ENCODE measurements around the gene GSG1L.
A peak's percentile ranks its signal among the peaks of the same experiment; 100 is the strongest.

GSG1L gene

DNA sequence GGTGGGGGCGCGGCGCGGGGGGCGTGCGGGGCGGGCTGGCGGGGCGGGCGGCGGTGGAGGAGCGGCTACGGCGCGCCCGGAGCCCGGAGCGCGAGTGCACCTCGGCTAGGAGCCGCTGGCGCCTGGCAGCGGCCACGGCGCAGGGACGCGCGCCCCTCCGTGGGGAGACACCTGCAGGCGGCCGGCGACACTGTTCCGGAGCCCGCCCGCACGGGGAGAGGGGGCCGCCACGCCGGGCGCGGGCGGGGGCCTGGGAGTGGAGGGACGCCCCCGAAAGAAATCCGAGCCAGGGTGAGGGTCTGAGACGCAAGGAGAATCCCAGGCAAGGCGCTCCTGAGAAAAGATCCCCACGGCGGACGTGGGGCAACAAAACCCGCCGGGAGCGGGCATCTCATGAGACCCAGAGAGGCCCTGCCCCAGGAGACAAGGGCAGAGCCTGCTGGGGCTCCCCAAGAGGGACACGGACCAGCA is at the start of gene GSG1L:
Gene GSG1L, minus strand, starts transcription at position 124 of the 471 bp plus-strand sequence. CDS start 290 bp downstream, outside the sequence.
- DNase-seq: no peak

GRCh38 chr16:28112908-28113307 is 49.4 kb upstream of the GSG1L start:
- DNase-seq: no peak

DNA sequence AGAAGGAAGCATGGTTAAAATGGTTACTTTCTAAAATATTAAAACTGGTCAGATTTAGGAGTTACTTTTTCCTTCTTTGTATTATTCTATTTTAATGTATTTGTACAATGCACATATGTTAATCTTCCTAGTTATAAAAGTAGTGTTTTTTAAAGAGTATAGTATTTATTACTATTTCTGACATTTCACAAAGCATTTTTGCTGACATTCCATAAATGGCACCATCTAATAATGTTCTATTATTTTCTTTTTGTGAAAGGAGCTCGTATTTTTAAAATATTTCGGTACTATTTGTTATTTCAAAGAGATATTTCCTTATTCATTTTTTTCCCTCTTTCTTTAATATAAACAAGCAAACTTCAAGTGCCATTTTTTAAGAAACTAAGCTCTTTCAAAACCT is 47.5 kb upstream of the GSG1L start:
- no peak for DNase-seq

GRCh38 chr16:28110479-28110878 is 47.0 kb upstream of the GSG1L start:
- no peak for DNase-seq

GRCh38 chr16:28110074-28110473 is 46.6 kb upstream of the GSG1L start:
- no peak for DNase-seq

GRCh38 chr16:28108590-28109247 is 45.2 kb upstream of the GSG1L start:
- DNase-seq: no peak

DNA sequence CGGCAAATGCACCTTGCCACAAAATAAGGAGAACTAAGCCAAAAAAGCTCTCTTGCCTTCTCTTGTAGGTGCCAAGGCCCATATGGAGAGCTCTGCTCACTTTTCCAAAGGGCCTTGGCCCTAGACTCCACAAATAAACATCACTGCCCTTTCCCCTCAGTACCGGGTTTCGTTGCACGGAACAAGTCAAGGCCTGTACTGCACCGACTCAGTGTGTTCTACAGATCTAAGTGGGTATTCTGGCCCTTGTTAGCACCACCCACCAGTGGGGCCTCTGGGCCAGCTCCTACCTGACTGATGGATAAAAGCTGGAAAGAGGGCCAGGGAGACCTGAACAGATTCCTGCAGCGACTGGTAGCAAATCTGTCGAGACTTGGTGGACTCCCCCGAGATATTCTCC is 43.7 kb upstream of the GSG1L start:
- no peak for DNase-seq

GRCh38 chr16:28106467-28107215 is 43.1 kb upstream of the GSG1L start:
- DNase-seq: no peak

DNA sequence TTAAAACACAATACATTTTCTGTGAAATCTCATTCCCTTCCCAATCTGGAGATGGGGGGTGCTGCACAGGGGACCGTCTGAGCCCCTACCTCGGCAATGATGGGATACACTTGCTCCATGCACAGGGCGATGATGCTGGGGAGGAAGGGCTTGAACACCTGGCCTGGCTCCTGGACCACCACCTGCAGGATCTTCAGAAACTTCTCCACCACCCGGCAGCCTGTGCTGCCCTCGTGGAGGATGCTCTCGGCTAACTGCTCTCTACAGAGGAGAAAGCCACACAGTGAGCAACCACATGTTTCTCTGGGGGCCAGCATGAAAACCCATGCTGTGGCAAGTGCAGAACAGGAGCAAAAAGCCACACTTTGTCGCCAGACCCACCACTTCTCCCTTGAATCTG is 42.4 kb upstream of the GSG1L start:
- no peak for DNase-seq

GRCh38 chr16:28105297-28105696 is 41.8 kb upstream of the GSG1L start:
- no peak for DNase-seq

- no peak for DNase-seq
Measured at GRCh38 chr16:28104404-28104803, 40.9 kb upstream of the GSG1L start.

GRCh38 chr16:28103516-28104170 is 40.1 kb upstream of the GSG1L start:
- no peak for DNase-seq

DNA sequence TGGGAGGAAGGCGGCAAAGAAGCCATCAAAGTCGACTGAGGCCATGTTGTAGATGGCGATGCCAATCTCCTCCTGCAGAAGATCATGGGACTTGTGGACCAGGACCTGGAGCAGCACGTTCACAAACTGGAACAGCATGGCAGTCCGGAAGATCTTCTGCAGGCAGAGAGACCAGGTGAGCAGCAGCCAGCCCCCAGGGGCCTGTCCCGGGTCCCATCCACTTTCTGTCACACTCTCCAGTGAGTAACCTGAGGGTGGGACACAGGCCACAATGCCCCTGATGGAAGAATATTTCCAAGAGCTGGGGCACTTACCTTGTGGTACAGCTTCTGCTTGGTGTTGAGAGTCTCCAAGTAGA is 38.0 kb upstream of the GSG1L start:
- DNase-seq: no peak

DNA sequence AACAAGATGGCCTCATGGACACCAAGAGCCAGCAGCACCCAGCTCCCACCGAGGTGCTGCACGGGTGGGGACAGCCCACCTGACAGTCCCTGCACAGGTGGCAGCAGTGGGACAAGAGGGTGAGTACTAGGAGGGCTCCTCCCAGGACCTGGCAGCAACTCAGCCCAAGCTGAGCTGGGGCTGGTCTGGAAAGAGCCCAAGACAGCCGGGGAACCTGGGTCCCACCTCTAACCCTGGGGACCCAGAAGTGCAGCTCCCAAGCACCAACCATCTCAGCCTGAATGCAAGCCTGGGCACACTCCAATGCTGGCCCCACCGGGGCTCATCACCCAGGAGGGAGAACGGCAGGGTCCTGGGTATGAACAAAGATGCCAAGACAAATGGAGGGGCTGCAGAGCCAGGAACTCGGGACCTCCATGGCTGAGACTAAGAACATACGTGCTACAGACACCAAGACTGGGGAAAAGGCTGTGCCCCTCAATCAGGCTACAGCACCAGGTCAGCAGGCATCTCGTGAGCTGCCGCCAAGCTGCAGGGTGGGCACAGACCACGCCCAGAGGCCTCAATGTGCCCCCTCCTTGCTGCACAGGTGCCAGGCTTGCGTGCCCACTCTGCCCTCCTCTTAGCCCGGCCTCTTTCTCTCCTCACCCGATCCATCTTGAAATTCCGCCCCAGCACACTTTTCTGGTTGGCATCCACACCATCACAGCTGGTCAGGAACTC is 37.5 kb upstream of the GSG1L start:
- no peak for DNase-seq

DNA sequence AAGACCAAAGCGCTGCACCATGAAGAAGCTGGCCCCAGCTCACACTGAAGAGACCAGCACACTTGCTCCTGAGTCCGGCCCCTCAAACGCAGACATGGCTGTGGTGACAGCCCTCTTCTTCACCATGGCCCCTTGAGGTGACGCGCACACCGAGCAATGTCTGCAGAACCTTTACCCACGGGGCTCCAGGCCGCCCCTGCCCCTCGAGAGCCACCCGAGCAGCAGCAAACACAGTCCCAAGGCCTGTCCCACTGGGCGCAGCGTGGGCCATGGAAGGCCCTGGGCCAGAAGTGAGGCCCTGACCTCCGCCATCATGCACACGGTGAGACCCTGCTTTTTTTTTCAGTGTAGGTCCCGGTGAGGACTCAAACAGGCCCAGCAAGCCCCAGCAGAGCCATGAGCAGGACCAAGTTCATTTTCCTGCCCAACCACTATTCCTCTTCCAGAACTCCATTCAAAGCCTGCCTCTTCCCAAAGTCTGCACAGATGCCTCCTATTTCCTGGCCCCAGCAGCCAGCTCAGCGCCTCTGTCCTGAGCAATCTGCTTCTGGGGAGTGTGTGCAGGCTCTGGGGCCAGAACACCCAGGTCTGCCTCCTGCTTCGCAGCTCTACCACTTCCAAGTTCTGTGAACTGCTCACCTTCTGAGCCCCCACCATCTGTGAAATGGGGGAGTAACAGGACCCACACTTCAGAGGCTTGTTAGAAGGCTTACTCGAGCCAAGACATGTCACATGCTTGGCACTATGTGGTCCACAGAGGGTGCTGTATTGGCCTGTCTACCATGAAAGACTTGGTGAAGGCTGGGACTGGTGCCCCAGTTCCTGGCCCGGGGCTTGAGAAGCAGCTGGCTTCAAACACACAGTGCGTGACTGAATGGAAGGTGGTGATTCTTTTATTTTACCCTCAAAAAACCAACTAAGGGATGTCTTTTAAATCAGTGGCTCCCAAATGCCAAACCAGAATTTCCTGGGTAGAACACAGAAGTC is 35.7 kb upstream of the GSG1L start:
- no peak for DNase-seq

- no peak for DNase-seq
Measured at GRCh38 chr16:28098171-28098958, 34.9 kb upstream of the GSG1L start.

- DNase-seq: no peak
Measured at GRCh38 chr16:28096983-28097899, 33.7 kb upstream of the GSG1L start.

- DNase-seq: no peak
Measured at GRCh38 chr16:28093385-28093725, 29.8 kb upstream of the GSG1L start.

DNA sequence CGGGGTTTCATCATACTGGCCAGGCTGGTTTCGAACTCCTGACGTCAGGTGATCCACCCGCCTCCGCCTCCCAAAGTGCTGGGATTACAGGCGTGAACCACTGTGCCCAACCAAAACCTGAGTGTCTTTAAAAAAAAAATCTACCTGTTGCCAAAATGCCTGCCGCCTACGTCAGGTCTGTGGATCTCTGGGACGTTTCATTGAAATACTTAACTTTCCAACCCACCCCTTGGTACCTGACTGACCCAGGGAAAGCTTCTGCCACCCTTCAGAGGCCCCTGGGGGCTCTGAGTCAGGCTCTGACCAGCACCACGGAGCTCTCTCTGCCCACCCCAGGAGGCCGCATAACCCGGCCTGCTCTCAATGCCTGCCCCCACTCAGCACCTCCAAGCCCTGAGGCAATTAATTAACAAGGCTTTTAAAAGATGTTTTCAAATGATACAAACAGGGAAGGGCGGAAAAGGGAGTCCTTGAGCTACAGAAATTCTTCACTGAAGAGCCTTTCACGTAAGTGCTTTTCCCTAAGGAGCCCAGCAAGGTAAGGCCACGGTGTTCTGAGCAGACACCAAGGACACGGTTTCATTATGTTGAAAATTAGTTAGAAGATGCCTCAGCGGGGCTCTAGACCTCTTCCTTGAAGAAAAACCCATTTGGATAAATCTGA is 29.3 kb upstream of the GSG1L start:
- peak; percentile 26 for DNase-seq

GRCh38 chr16:28091656-28092055 is 28.1 kb upstream of the GSG1L start:
- DNase-seq: no peak
